ENCODE results near the gene PFDN5. TPM values are rescaled to one million over a fixed set of nuclear protein-coding genes. Genes with fewer than 3 reads are reported as not detected.

PFDN5 gene
- total and polyA plus RNA-seq, 2 experiments from 2014 or later: 377 to 441 TPM

- peaks cover 3% of the 10 kb centered on the region for H3K4me1 ChIP-seq (ENCODE audit: insufficient read depth)
- H3K4me3 ChIP-seq: peak overlapping the region; percentile 59
- H3K4me2 ChIP-seq: peak overlapping the region; percentile 85
- no peaks in the 10 kb centered on the region for H3K27me3 ChIP-seq
- H3K9me2 ChIP-seq (replicated peaks; ENCODE audit: insufficient read depth): no peaks in the 10 kb centered on the region
- peaks cover 14% of the 10 kb centered on the region for H3K79me2 ChIP-seq
- WGBS (ENCODE audit: low lambda C conversion rate, missing lambda C conversion rate): 62% methylated on average over 18 of the region's 18 CpGs
- H3K9me3 ChIP-seq (ENCODE audit: low read depth): no peaks in the 10 kb centered on the region
- TF ChIP-seq EZH2phosphoT487 (IDR thresholded peaks at IDR 0.05; ENCODE audit: low read depth, severe bottlenecking, unreplicated experiment): no peak
- no peak for TF ChIP-seq EZH2 (IDR thresholded peaks at IDR 0.05; ENCODE audit: borderline replicate concordance)
- no peak for TF ChIP-seq CTCF (IDR thresholded peaks at IDR 0.05; ENCODE audit: poor library complexity)
- H2AFZ ChIP-seq: peak overlapping the region; percentile 71
- H4K20me1 ChIP-seq (ENCODE audit: insufficient read depth, poor library complexity, severe bottlenecking): no peaks in the 10 kb centered on the region
- no peaks in the 10 kb centered on the region for H3K36me3 ChIP-seq (replicated peaks; ENCODE audit: insufficient read depth, low read depth)
- no peak for DNase-seq (ENCODE audit: low spot score)
- H3K27ac ChIP-seq: peak overlapping the region; percentile 10
These were observed 27.9 kb upstream of the PFDN5 start for GRCh38 chr12:53267306-53267998.

- under 1% methylated on average over 57 of the region's 58 CpGs for WGBS (ENCODE audit: low lambda C conversion rate, missing lambda C conversion rate)
- peak within 1 kb of the TSS; percentile 10 for H3K27ac ChIP-seq
- peak within 1 kb of the TSS; percentile 85 for H3K4me2 ChIP-seq
- H3K36me3 ChIP-seq (replicated peaks; ENCODE audit: insufficient read depth, low read depth): no peaks in the 10 kb centered on the region
- H3K9me2 ChIP-seq (replicated peaks; ENCODE audit: insufficient read depth): no peaks in the 10 kb centered on the region
- no peaks in the 10 kb centered on the region for H3K9me3 ChIP-seq (ENCODE audit: low read depth)
- no peaks in the 10 kb centered on the region for H4K20me1 ChIP-seq (ENCODE audit: insufficient read depth, poor library complexity, severe bottlenecking)
- H3K79me2 ChIP-seq: peaks cover 14% of the 10 kb centered on the region
- no peaks in the 10 kb centered on the region for H3K27me3 ChIP-seq
- peak; percentile 44 for TF ChIP-seq CTCF (IDR thresholded peaks at IDR 0.05; ENCODE audit: poor library complexity)
- TF ChIP-seq EZH2 (IDR thresholded peaks at IDR 0.05; ENCODE audit: borderline replicate concordance): no peak
- no peak for TF ChIP-seq EZH2phosphoT487 (IDR thresholded peaks at IDR 0.05; ENCODE audit: low read depth, severe bottlenecking, unreplicated experiment)
- peak within 1 kb of the TSS; percentile 59 for H3K4me3 ChIP-seq
- peaks cover 3% of the 10 kb centered on the region for H3K4me1 ChIP-seq (ENCODE audit: insufficient read depth)
- H2AFZ ChIP-seq: peak within 1 kb of the TSS; percentile 71
- peak; percentile 87 for DNase-seq (ENCODE audit: low spot score)
These were observed 27.2 kb upstream of the PFDN5 start, which contains the start of gene ESPL1 for GRCh38 chr12:53267999-53268629. Gene ESPL1, plus strand, starts transcription at chr12:53268299. Its CDS starts 468 bp downstream, at chr12:53268767.

- H2AFZ ChIP-seq: peak overlapping the region; percentile 71
- H3K4me1 ChIP-seq (ENCODE audit: insufficient read depth): peaks cover 3% of the 10 kb centered on the region
- no peaks in the 10 kb centered on the region for H3K36me3 ChIP-seq (replicated peaks; ENCODE audit: insufficient read depth, low read depth)
- peak overlapping the region; percentile 85 for H3K4me2 ChIP-seq
- no peaks in the 10 kb centered on the region for H3K9me3 ChIP-seq (ENCODE audit: low read depth)
- H3K9me2 ChIP-seq (replicated peaks; ENCODE audit: insufficient read depth): no peaks in the 10 kb centered on the region
- H3K79me2 ChIP-seq: peaks cover 14% of the 10 kb centered on the region
- DNase-seq (ENCODE audit: low spot score): no peak
- no peaks in the 10 kb centered on the region for H4K20me1 ChIP-seq (ENCODE audit: insufficient read depth, poor library complexity, severe bottlenecking)
- 51% methylated on average over 20 of the region's 20 CpGs for WGBS (ENCODE audit: low lambda C conversion rate, missing lambda C conversion rate)
- H3K27me3 ChIP-seq: no peaks in the 10 kb centered on the region
- peak overlapping the region; percentile 59 for H3K4me3 ChIP-seq
- no peak overlapping the region for H3K27ac ChIP-seq
- TF ChIP-seq CTCF (IDR thresholded peaks at IDR 0.05; ENCODE audit: poor library complexity): no peak
- TF ChIP-seq EZH2 (IDR thresholded peaks at IDR 0.05; ENCODE audit: borderline replicate concordance): no peak
- TF ChIP-seq EZH2phosphoT487 (IDR thresholded peaks at IDR 0.05; ENCODE audit: low read depth, severe bottlenecking, unreplicated experiment): no peak
These were observed 26.4 kb upstream of the PFDN5 start for GRCh38 chr12:53268630-53269562.

Measured in hepatocyte (in vitro differentiated cells).